ENCODE results near the gene CAV2. TPM values are rescaled to one million over a fixed set of nuclear protein-coding genes. Genes with fewer than 3 reads are reported as not detected.

The CAV2 gene
- total RNA-seq, 6 experiments from 2014 or later, result 12.5 to 51.0 (median 36.0) TPM

DNA sequence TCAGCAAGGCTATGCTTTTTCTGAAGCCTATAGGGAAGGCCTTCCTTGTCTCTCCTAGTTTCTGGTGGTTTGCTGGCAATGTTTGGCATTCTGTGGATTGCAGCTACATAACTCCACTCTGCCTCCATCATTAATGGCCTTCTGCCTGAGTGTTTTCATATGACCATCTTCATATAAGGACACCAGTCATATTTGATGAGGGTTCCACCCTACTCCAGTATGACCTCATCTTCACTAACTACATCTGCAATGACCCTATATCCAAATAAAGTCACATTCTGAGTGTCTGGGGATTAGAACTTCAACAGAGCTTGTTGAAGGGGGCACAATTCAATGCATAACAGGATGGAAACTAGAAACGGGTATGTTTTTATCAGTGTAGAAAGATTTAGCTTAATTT lies 47.4 kb downstream of the CAV2 start:
- TF ChIP-seq, protein P1, sequence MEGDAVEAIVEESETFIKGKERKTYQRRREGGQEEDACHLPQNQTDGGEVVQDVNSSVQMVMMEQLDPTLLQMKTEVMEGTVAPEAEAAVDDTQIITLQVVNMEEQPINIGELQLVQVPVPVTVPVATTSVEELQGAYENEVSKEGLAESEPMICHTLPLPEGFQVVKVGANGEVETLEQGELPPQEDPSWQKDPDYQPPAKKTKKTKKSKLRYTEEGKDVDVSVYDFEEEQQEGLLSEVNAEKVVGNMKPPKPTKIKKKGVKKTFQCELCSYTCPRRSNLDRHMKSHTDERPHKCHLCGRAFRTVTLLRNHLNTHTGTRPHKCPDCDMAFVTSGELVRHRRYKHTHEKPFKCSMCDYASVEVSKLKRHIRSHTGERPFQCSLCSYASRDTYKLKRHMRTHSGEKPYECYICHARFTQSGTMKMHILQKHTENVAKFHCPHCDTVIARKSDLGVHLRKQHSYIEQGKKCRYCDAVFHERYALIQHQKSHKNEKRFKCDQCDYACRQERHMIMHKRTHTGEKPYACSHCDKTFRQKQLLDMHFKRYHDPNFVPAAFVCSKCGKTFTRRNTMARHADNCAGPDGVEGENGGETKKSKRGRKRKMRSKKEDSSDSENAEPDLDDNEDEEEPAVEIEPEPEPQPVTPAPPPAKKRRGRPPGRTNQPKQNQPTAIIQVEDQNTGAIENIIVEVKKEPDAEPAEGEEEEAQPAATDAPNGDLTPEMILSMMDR (IDR thresholded peaks at IDR 0.05), result no peak
- TF ChIP-seq POLR2A (IDR thresholded peaks at IDR 0.05), result no peak
- Histone ChIP-seq H3K36me3 (no peaks in the 10 kb centered on the region), H3K4me1 (no peaks in the 10 kb centered on the region), H3K4me3 (no peak overlapping the region), H3K27ac (no peak overlapping the region), H3K9me3 (no peaks in the 10 kb centered on the region), H3K27me3 (no peaks in the 10 kb centered on the region)
- ATAC-seq (no peak), DNase-seq (no peak)
- 44% methylated on average over 1 of the region's 1 CpG for WGBS (ENCODE audit: insufficient coverage, low coverage, low lambda C conversion rate, missing lambda C conversion rate)
- intact Hi-C loops (cut with DNase I), result no loop called here

DNA sequence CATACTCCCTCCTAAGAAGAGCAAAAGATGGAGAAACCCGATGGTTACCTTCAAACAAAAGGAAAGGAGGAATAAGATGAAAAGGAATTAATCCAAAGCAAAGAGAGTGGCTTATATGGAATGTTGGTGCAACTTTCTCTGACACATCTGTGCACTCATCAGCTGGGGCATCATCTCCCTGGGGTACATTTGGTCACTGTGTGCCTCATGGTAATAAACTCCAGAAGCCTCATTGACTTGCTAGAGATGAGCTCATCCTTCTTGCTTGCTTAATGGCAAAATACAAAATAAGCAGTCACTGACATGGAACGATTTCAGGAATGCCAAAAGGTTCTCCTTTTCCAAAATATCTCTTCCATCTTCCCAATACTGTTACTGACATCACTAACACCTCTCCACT lies 47.8 kb downstream of the CAV2 start:
- WGBS (ENCODE audit: insufficient coverage, low coverage, low lambda C conversion rate, missing lambda C conversion rate), result 76% methylated on average over 2 of the region's 2 CpGs

DNA sequence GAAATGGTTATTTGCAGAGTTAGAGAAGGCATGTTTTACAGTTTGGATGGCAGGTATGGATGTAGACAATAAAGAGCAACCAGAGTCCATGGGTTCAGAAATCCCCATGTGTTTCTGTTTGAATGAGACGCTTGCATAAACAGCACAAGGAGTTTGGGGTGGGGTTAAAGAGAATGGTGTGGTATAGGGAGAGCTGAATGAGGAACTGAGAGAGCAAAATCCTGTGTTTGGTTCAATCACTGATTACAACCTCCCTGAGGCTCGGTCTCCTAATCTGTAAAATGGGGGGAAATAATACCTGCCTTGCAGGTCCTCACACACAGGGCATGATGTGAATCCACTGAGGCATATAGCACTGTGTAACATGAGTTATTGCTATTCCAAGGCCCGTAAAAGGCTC lies 49.0 kb downstream of the CAV2 start:
- WGBS (ENCODE audit: insufficient coverage, low coverage, low lambda C conversion rate, missing lambda C conversion rate), result 88% methylated on average over 2 of the region's 3 CpGs
- no peak overlapping the region for H3K27ac ChIP-seq

More for the DNA sequence above, 47.8 kb downstream of the CAV2 start:
- Histone ChIP-seq H3K36me3 (no peaks in the 10 kb centered on the region), H3K4me3 (no peak overlapping the region), H3K27me3 (no peaks in the 10 kb centered on the region), H3K27ac (no peak overlapping the region), H3K9me3 (no peaks in the 10 kb centered on the region), H3K4me1 (no peaks in the 10 kb centered on the region)
- TF ChIP-seq POLR2A (IDR thresholded peaks at IDR 0.05), result no peak
- TF ChIP-seq, protein P1 (IDR thresholded peaks at IDR 0.05), result no peak
- DNase-seq (no peak), ATAC-seq (no peak)
- intact Hi-C loops (cut with DNase I), result no loop called here

DNA sequence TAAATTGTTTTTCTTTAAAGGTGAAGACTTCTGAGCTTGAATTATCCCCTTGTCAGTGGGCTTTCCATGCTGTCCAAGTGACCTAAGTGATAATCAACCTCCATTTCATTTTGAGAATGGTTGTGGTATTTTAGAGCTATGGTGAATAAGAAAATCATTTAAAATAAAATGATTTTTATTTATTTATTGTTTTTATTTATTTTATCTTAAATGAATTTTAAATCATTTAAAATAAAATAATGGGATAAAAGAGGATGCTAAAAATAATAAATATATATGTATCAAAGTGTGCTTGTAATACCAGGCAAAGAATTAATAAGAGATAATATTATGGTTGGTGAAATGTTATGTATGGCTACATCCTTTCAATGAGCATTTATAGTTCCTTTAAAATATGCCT lies 49.8 kb downstream of the CAV2 start:
- intact Hi-C loops (cut with DNase I), result no loop called here
- Histone ChIP-seq H3K27me3 (no peaks in the 10 kb centered on the region), H3K9me3 (no peaks in the 10 kb centered on the region), H3K4me3 (no peak overlapping the region), H3K27ac (no peak overlapping the region), H3K36me3 (no peaks in the 10 kb centered on the region), H3K4me1 (no peaks in the 10 kb centered on the region)
- DNase-seq, result no peak
- ATAC-seq, result no peak
- TF ChIP-seq POLR2A (IDR thresholded peaks at IDR 0.05), result no peak
- TF ChIP-seq, protein P1 (IDR thresholded peaks at IDR 0.05), result no peak

More for the DNA sequence above, 49.0 kb downstream of the CAV2 start:
- ATAC-seq, result no peak
- Histone ChIP-seq H3K36me3 (no peaks in the 10 kb centered on the region), H3K4me1 (no peaks in the 10 kb centered on the region), H3K27me3 (no peaks in the 10 kb centered on the region), H3K4me3 (no peak overlapping the region), H3K9me3 (no peaks in the 10 kb centered on the region)
- intact Hi-C loops (cut with DNase I), result no loop called here
- TF ChIP-seq, protein P1 (IDR thresholded peaks at IDR 0.05), result no peak
- no peak for TF ChIP-seq POLR2A (IDR thresholded peaks at IDR 0.05)
- DNase-seq, result no peak

DNA sequence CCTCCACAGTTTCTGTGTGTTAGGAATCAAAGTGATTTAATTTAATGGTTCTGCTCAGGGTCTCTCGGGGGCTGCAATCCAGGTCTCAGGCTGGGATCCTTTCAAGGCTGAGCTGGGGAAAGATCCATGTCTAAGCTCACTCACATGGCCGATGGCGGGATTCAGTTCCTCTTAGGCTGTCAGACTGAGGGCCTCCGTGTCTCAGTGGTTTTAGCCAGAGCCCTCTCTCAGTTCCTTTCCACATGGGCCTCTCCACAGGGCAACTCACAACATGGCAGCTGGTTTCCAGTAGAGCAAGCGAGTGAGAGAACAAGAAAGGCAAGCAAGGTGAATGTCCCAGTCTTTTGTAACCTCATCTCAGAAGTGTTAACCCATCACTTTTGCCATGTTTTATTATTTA lies 52.2 kb downstream of the CAV2 start:
- no peak for ATAC-seq
- no peak overlapping the region for H3K4me3 ChIP-seq
- WGBS (ENCODE audit: insufficient coverage, low coverage, low lambda C conversion rate, missing lambda C conversion rate), result 93% methylated on average over 2 of the region's 5 CpGs
- no peaks in the 10 kb centered on the region for H3K9me3 ChIP-seq
- DNase-seq, result no peak
- H3K36me3 ChIP-seq, result no peaks in the 10 kb centered on the region
- intact Hi-C loops (cut with DNase I), result no loop called here
- no peak overlapping the region for H3K27ac ChIP-seq
- H3K4me1 ChIP-seq, result no peaks in the 10 kb centered on the region
- H3K27me3 ChIP-seq, result no peaks in the 10 kb centered on the region
- TF ChIP-seq, protein P1 (IDR thresholded peaks at IDR 0.05), result no peak
- no peak for TF ChIP-seq POLR2A (IDR thresholded peaks at IDR 0.05)

Data from right lobe of liver (tissue), 6 donors.